ENCODE measurements around the gene NTN1.

NTN1 gene

DNA sequence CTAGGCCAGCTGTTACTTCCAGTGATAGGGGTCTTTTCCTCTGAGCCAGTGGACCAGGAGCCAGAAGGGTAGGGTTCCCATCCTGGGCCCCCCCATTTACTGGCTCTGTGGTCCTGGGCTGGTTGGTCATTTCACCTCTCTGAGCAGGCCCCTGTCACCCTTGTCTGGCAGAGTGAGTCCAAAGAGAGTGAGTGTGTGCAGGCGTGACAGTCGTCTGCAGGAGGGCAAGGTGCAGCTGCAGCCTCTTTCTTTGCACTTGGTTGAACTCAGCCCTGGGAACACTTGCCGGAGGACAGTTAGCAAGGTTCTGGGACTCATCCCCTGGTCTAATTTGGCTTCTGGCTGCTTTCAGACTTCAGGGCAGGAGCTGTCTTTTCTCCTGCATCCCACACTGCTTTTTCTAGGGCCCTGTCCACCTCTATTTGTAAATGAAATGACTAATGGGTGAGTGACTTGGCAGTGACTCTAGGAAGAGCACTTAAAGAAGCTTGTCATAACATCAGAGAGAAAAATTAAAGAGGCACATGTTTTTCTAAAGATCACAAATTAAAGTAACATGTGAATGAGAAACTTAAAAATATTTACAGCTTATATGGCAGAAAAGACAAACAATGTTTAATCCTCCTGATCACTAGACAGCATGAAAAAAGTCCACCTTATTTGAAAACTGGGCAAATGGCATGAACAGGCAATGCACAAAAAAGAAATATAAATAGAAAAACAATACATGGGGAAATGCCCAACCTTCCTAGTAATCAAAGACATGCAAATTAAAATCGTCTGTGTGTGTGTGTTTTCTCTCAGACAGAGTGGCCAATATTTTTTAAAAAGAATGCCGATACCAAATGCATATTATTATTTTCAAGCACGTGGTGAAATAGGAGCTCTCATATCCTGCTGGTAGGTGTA lies 137.5 kb downstream of the NTN1 start:
- H3K4me1 ChIP-seq (ENCODE audit: insufficient read depth, low read length, severe bottlenecking), result no peaks in the 10 kb centered on the region
- H4K20me1 ChIP-seq (ENCODE audit: insufficient read depth, low read length), result no peaks in the 10 kb centered on the region
- H2AFZ ChIP-seq (ENCODE audit: low read length), result no peak overlapping the region
- H3K9me2 ChIP-seq (ENCODE audit: low read depth, low read length), result no peaks in the 10 kb centered on the region
- H3K4me2 ChIP-seq (ENCODE audit: low read length), result no peak overlapping the region
- no peaks in the 10 kb centered on the region for H3F3A ChIP-seq (ENCODE audit: insufficient read depth, low read length)
- no peaks in the 10 kb centered on the region for H3K79me2 ChIP-seq (ENCODE audit: insufficient read depth, low read length)
- TF ChIP-seq EZH2 (IDR thresholded peaks at IDR 0.05; ENCODE audit: borderline replicate concordance, low read length), result no peak
- TF ChIP-seq, protein P1, sequence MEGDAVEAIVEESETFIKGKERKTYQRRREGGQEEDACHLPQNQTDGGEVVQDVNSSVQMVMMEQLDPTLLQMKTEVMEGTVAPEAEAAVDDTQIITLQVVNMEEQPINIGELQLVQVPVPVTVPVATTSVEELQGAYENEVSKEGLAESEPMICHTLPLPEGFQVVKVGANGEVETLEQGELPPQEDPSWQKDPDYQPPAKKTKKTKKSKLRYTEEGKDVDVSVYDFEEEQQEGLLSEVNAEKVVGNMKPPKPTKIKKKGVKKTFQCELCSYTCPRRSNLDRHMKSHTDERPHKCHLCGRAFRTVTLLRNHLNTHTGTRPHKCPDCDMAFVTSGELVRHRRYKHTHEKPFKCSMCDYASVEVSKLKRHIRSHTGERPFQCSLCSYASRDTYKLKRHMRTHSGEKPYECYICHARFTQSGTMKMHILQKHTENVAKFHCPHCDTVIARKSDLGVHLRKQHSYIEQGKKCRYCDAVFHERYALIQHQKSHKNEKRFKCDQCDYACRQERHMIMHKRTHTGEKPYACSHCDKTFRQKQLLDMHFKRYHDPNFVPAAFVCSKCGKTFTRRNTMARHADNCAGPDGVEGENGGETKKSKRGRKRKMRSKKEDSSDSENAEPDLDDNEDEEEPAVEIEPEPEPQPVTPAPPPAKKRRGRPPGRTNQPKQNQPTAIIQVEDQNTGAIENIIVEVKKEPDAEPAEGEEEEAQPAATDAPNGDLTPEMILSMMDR (IDR thresholded peaks at IDR 0.05; ENCODE audit: low read length), result no peak
- H3K27me3 ChIP-seq (ENCODE audit: insufficient read depth, low read length), result no peaks in the 10 kb centered on the region
- no peaks in the 10 kb centered on the region for H3K36me3 ChIP-seq (ENCODE audit: insufficient read depth, low read length)
- no peak overlapping the region for H3K27ac ChIP-seq (ENCODE audit: low read depth, low read length, poor library complexity, severe bottlenecking)
- no peak overlapping the region for H3K9ac ChIP-seq (ENCODE audit: low read length)
- no peak overlapping the region for H3K4me3 ChIP-seq (ENCODE audit: low read depth, low read length, poor library complexity, severe bottlenecking)
- no peaks in the 10 kb centered on the region for H3K9me3 ChIP-seq (ENCODE audit: low read length)

- no peaks in the 10 kb centered on the region for H4K20me1 ChIP-seq (ENCODE audit: insufficient read depth, low read length)
- H3K4me2 ChIP-seq (ENCODE audit: low read length), result no peak overlapping the region
- no peak for TF ChIP-seq EZH2 (IDR thresholded peaks at IDR 0.05; ENCODE audit: borderline replicate concordance, low read length)
- TF ChIP-seq, protein P1 (IDR thresholded peaks at IDR 0.05; ENCODE audit: low read length), result 0 out of 2 replicates have a peak, but pooled peaks have one; percentile 12
- H3K4me3 ChIP-seq (ENCODE audit: low read depth, low read length, poor library complexity, severe bottlenecking), result no peak overlapping the region
- no peaks in the 10 kb centered on the region for H3K27me3 ChIP-seq (ENCODE audit: insufficient read depth, low read length)
- no peak overlapping the region for H3K27ac ChIP-seq (ENCODE audit: low read depth, low read length, poor library complexity, severe bottlenecking)
- no peaks in the 10 kb centered on the region for H3K9me2 ChIP-seq (ENCODE audit: low read depth, low read length)
- no peaks in the 10 kb centered on the region for H3K79me2 ChIP-seq (ENCODE audit: insufficient read depth, low read length)
- H3K4me1 ChIP-seq (ENCODE audit: insufficient read depth, low read length, severe bottlenecking), result no peaks in the 10 kb centered on the region
- H3K9me3 ChIP-seq (ENCODE audit: low read length), result no peaks in the 10 kb centered on the region
- H3K36me3 ChIP-seq (ENCODE audit: insufficient read depth, low read length), result no peaks in the 10 kb centered on the region
- no peak overlapping the region for H2AFZ ChIP-seq (ENCODE audit: low read length)
- no peak overlapping the region for H3K9ac ChIP-seq (ENCODE audit: low read length)
- H3F3A ChIP-seq (ENCODE audit: insufficient read depth, low read length), result no peaks in the 10 kb centered on the region
These were observed 141.1 kb downstream of the NTN1 start for GRCh38 chr17:9162275-9162985.

DNA sequence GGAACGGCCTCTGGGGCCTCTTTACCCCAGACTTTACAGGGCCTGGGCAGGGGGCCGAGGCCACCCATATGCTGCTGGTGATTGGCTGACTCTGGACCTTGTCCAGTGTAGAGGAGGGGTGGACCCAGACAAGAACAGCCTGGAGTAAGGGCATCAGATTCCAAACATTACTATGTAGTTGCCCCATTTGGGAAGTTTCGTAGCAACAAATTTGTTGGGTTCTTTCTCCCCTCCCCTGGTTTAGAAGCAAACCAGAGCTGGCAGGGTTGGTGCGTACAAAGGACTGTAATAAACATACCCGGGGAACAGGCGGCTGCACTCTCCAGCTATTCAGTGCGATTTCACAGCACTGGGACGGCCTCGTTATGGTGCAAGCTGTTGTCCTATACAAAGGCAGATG lies 145.5 kb downstream of the NTN1 start:
- H3K79me2 ChIP-seq (ENCODE audit: insufficient read depth, low read length), result no peaks in the 10 kb centered on the region
- H3K4me2 ChIP-seq (ENCODE audit: low read length), result no peak overlapping the region
- no peaks in the 10 kb centered on the region for H3F3A ChIP-seq (ENCODE audit: insufficient read depth, low read length)
- no peak overlapping the region for H3K4me3 ChIP-seq (ENCODE audit: low read depth, low read length, poor library complexity, severe bottlenecking)
- H3K36me3 ChIP-seq (ENCODE audit: insufficient read depth, low read length), result no peaks in the 10 kb centered on the region
- no peaks in the 10 kb centered on the region for H3K9me2 ChIP-seq (ENCODE audit: low read depth, low read length)
- H3K4me1 ChIP-seq (ENCODE audit: insufficient read depth, low read length, severe bottlenecking), result no peaks in the 10 kb centered on the region
- no peaks in the 10 kb centered on the region; the same call in 1 of the 2 replicates for H3K27me3 ChIP-seq (ENCODE audit: insufficient read depth, low read length)
- H3K9me3 ChIP-seq (ENCODE audit: low read length), result no peaks in the 10 kb centered on the region
- no peak for TF ChIP-seq EZH2 (IDR thresholded peaks at IDR 0.05; ENCODE audit: borderline replicate concordance, low read length)
- no peak overlapping the region for H2AFZ ChIP-seq (ENCODE audit: low read length)
- H3K9ac ChIP-seq (ENCODE audit: low read length), result no peak overlapping the region
- H4K20me1 ChIP-seq (ENCODE audit: insufficient read depth, low read length), result no peaks in the 10 kb centered on the region
- H3K27ac ChIP-seq (ENCODE audit: low read depth, low read length, poor library complexity, severe bottlenecking), result no peak overlapping the region

Measured in OCI-LY1 (cell line).